Esophagus (tissue), 2 donors: Measurements from ENCODE around the gene ZACN. TPM values are rescaled to one million over a fixed set of nuclear protein-coding genes. Genes with fewer than 3 reads are reported as not detected.

Source experiments
- H3K27ac ChIP-seq, 2 donors: one replicate each; pipeline ENCODE4 v1.5.1; 2013; ENCODE audit warnings: low read depth in 2 of 2, mild to moderate bottlenecking in 2 of 2, inconsistent platforms in 1 of 2, low read length in 1 of 2, moderate library complexity in 1 of 2
- H3K27me3 ChIP-seq, 2 donors: one replicate each; pipeline ENCODE4 v1.6.1; 2013; ENCODE audit warnings: low read length in 2 of 2, control low read depth in 1 of 2, mild to moderate bottlenecking in 1 of 2; ENCODE audit not compliant: insufficient read depth in 2 of 2, control insufficient read depth in 1 of 2
- H3K36me3 ChIP-seq, 2 donors: one replicate each; pipeline ENCODE4 v1.6.1; 2013; ENCODE audit warnings: low read length in 1 of 2; ENCODE audit not compliant: control insufficient read depth in 2 of 2, insufficient read depth in 2 of 2
- H3K4me1 ChIP-seq, 2 donors: one replicate each; pipeline ENCODE4 v1.6.1; 2013; ENCODE audit warnings: low read length in 1 of 2; ENCODE audit not compliant: control insufficient read depth in 2 of 2, insufficient read depth in 2 of 2
- H3K4me3 ChIP-seq, 2 donors: one replicate each; pipeline ENCODE4 v1.5.1; 2013; ENCODE audit warnings: low read length in 2 of 2, mild to moderate bottlenecking in 2 of 2, low read depth in 1 of 2, moderate library complexity in 1 of 2
- H3K9me3 ChIP-seq, 2 donors: one replicate each; pipeline ENCODE4 v1.6.1; 2013; ENCODE audit warnings: mild to moderate bottlenecking in 2 of 2, low read depth in 1 of 2, low read length in 1 of 2, moderate library complexity in 1 of 2; ENCODE audit not compliant: control insufficient read depth in 2 of 2, insufficient read depth in 1 of 2
- WGBS, 2 donors: extraction: QIAGEN DNeasy Blood & Tissue Kit; methylation state at CpG; one replicate each; pipeline ENCODE4 v1.1.7; 2013; 5-methylcytosine and 5-hydroxymethylcytosine counted together
- polyA plus RNA-seq, 2 donors: library from polyadenylated mRNA; stranded (reverse); fragments of 200-250 nt; gene quantifications; one replicate each; pipeline ENCODE4 v1.2.3, GENCODE V29; 2013
- donor health status: healthy with polysubstance abuse.
- donor health status: Bipolar disorder and iron deficiency.

The ZACN gene
- polyA plus RNA-seq, 2 donors, result 1.2 to 2.3 TPM

- 96 to 97% methylated on average over 1 of the region's 1 CpG for WGBS, 2 donors
Observed at GRCh38 chr17:76125922-76126321, 46.9 kb downstream of the ZACN start.

GRCh38 chr17:76130473-76130872 is 51.5 kb downstream of the ZACN start:
- H3K4me3 ChIP-seq, result no peak overlapping the region
- no peaks in the 10 kb centered on the region for H3K27me3 ChIP-seq
- no peaks in the 10 kb centered on the region for H3K36me3 ChIP-seq
- WGBS, 2 donors, result 69 to 70% methylated on average over 13 of the region's 13 CpGs
- H3K9me3 ChIP-seq, result no peaks in the 10 kb centered on the region
- H3K4me1 ChIP-seq, result peaks cover 8 to 19% of the 10 kb centered on the region in 2 donors
- H3K27ac ChIP-seq, result no peak overlapping the region

More at GRCh38 chr17:76125922-76126321, 46.9 kb downstream of the ZACN start:
- Histone ChIP-seq H3K36me3 (no peaks in the 10 kb centered on the region), H3K4me3 (no peak overlapping the region), H3K27ac (no peak overlapping the region), H3K9me3 (no peaks in the 10 kb centered on the region), H3K4me1 (peaks cover 3 to 5% of the 10 kb centered on the region in 2 donors), H3K27me3 (no peaks in the 10 kb centered on the region)

- H3K4me3 ChIP-seq, result no peak overlapping the region
- H3K27ac ChIP-seq, result no peak overlapping the region
- H3K36me3 ChIP-seq, result no peaks in the 10 kb centered on the region
- H3K27me3 ChIP-seq, result no peaks in the 10 kb centered on the region
- no peaks in the 10 kb centered on the region for H3K9me3 ChIP-seq
- WGBS, 2 donors, result 74 to 76% methylated on average over 21 of the region's 21 CpGs
- H3K4me1 ChIP-seq, result peaks cover 8 to 19% of the 10 kb centered on the region in 2 donors
Observed at GRCh38 chr17:76131051-76131691, 52.2 kb downstream of the ZACN start.

GRCh38 chr17:76131692-76132573 is 53.0 kb downstream of the ZACN start:
- Histone ChIP-seq H3K27ac (peak overlapping the region; percentile 45 to 47), H3K27me3 (no peaks in the 10 kb centered on the region)

More at GRCh38 chr17:76131692-76132573, 53.0 kb downstream of the ZACN start:
- H3K4me1 ChIP-seq, result peaks cover 8 to 19% of the 10 kb centered on the region in 2 donors
- WGBS, 2 donors, result 35 to 57% methylated on average over 18 to 21 of the region's 21 CpGs
- no peak overlapping the region for H3K4me3 ChIP-seq
- H3K36me3 ChIP-seq, result no peaks in the 10 kb centered on the region
- no peaks in the 10 kb centered on the region for H3K9me3 ChIP-seq

Other genes starting within 250 kb of the ZACN start
- 10 to 100 TPM; 21.0 to 22.4 TPM for gene UNC13D, start 234.8 kb upstream of the ZACN start, polyA plus RNA-seq
- 10 to 100 TPM; 65.1 to 65.9 TPM for gene WBP2, start 223.8 kb upstream of the ZACN start, polyA plus RNA-seq
- 10 to 100 TPM; 20.4 to 21.7 TPM for gene TRIM47, start 200.6 kb upstream of the ZACN start, polyA plus RNA-seq
- gene TRIM65, start 182.2 kb upstream of the ZACN start, polyA plus RNA-seq, result 10 to 100 TPM in 1 of 2 donors, 1 to 10 TPM in 1; 9.8 to 19.8 TPM
- 10 to 100 TPM; 51.7 to 65.8 TPM for gene MRPL38, start 174.3 kb upstream of the ZACN start, polyA plus RNA-seq
- gene FBF1, start 138.1 kb upstream of the ZACN start, polyA plus RNA-seq, result 10 to 100 TPM in 1 of 2 donors, 1 to 10 TPM in 1; 8.7 to 33.7 TPM
- gene ACOX1, start 100.0 kb upstream of the ZACN start, polyA plus RNA-seq, result 10 to 100 TPM; 22.7 to 37.4 TPM
- 10 to 100 TPM; 42.7 to 43.7 TPM for gene TEN1, start 99.9 kb upstream of the ZACN start, polyA plus RNA-seq
- 10 to 100 TPM in 1 of 2 donors, 1 to 10 TPM in 1; 6.5 to 16.2 TPM for gene CDK3, start 78.3 kb upstream of the ZACN start, polyA plus RNA-seq
- gene EVPL, start 51.9 kb upstream of the ZACN start, polyA plus RNA-seq, result 100 to 1,000 TPM; 229 to 425 TPM
- 10 to 100 TPM; 34.3 to 57.9 TPM for gene SRP68, start 6.7 kb upstream of the ZACN start, polyA plus RNA-seq
- under 1 TPM; 0.53 to 1.00 TPM for gene GALR2, start 4.4 kb upstream of the ZACN start, polyA plus RNA-seq
- gene EXOC7, start 24.6 kb downstream of the ZACN start, polyA plus RNA-seq, result 10 to 100 TPM; 57.0 to 77.2 TPM
- under 1 TPM; 0.33 to 0.56 TPM for gene FOXJ1, start 62.1 kb downstream of the ZACN start, polyA plus RNA-seq
- under 1 TPM; 0.20 to 0.44 TPM for gene RNF157, start 161.3 kb downstream of the ZACN start, polyA plus RNA-seq
- 10 to 100 TPM; 35.4 to 49.7 TPM for gene UBALD2, start 186.2 kb downstream of the ZACN start, polyA plus RNA-seq
- 1 to 10 TPM; 2.1 to 5.6 TPM for gene QRICH2, start 229.1 kb downstream of the ZACN start, polyA plus RNA-seq